ENCODE data around the gene PROM1. TPM values are rescaled to one million over a fixed set of nuclear protein-coding genes. Genes with fewer than 3 reads are reported as not detected.

The PROM1 gene
- total and polyA plus RNA-seq, 9 of the 15 experiments (the other 6 are each of a cell fraction or from before 2014, with no cell fraction given) = 0.05 TPM; not detected in 8

DNA sequence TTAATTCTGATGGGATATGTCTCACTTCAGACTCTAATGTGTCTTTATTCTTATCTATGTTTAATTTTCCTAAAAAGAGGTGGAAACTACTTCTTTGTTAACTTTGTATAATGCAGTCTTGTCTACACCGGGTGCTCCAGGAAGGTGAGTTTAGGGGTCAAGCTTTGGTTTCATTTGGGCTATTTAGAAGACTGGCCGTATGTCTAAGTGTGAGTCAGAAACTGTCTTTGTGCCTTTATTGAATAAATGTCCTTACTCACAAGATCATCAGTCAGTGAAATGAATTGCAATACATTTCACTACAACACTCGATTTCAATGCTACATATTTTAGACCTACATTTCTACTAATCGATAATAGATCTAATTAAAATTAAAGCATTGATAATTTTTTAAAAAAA lies 56.2 kb downstream of the PROM1 start:
- TF ChIP-seq, protein P1, sequence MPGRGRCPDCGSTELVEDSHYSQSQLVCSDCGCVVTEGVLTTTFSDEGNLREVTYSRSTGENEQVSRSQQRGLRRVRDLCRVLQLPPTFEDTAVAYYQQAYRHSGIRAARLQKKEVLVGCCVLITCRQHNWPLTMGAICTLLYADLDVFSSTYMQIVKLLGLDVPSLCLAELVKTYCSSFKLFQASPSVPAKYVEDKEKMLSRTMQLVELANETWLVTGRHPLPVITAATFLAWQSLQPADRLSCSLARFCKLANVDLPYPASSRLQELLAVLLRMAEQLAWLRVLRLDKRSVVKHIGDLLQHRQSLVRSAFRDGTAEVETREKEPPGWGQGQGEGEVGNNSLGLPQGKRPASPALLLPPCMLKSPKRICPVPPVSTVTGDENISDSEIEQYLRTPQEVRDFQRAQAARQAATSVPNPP (IDR thresholded peaks at IDR 0.05; ENCODE audit: borderline replicate concordance, insufficient read depth, insufficient read length) = no peak
- TF ChIP-seq MTF1 (CRISPR knock-in tag; IDR thresholded peaks at IDR 0.05; ENCODE audit: borderline replicate concordance) (no peak), HLTF (IDR thresholded peaks at IDR 0.05) (no peak), ZNF431 (CRISPR knock-in tag; IDR thresholded peaks at IDR 0.05) (no peak), ZNF263 (CRISPR knock-in tag; IDR thresholded peaks at IDR 0.05; ENCODE audit: borderline replicate concordance) (no peak), NFIX (CRISPR knock-in tag; IDR thresholded peaks at IDR 0.05; ENCODE audit: low read depth) (no peak), POLR3G (IDR thresholded peaks at IDR 0.05; ENCODE audit: extremely low read depth, insufficient read length, insufficient replicate concordance) (no peak), CXXC5 (CRISPR knock-in tag; IDR thresholded peaks at IDR 0.05) (no peak)
- TF ChIP-seq, protein P2, sequence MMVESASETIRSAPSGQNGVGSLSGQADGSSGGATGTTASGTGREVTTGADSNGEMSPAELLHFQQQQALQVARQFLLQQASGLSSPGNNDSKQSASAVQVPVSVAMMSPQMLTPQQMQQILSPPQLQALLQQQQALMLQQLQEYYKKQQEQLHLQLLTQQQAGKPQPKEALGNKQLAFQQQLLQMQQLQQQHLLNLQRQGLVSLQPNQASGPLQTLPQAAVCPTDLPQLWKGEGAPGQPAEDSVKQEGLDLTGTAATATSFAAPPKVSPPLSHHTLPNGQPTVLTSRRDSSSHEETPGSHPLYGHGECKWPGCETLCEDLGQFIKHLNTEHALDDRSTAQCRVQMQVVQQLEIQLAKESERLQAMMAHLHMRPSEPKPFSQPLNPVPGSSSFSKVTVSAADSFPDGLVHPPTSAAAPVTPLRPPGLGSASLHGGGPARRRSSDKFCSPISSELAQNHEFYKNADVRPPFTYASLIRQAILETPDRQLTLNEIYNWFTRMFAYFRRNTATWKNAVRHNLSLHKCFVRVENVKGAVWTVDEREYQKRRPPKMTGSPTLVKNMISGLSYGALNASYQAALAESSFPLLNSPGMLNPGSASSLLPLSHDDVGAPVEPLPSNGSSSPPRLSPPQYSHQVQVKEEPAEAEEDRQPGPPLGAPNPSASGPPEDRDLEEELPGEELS (CRISPR knock-in tag; IDR thresholded peaks at IDR 0.05; ENCODE audit: borderline replicate concordance) = no peak
- TF ChIP-seq, protein P3, sequence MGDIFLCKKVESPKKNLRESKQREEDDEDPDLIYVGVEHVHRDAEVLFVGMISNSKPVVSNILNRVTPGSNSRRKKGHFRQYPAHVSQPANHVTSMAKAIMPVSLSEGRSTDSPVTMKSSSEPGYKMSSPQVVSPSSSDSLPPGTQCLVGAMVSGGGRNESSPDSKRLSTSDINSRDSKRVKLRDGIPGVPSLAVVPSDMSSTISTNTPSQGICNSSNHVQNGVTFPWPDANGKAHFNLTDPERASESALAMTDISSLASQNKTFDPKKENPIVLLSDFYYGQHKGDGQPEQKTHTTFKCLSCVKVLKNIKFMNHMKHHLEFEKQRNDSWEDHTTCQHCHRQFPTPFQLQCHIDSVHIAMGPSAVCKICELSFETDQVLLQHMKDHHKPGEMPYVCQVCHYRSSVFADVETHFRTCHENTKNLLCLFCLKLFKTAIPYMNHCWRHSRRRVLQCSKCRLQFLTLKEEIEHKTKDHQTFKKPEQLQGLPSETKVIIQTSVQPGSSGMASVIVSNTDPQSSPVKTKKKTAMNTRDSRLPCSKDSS (IDR thresholded peaks at IDR 0.05; ENCODE audit: low read depth, partially characterized antibody) = no peak
- TF ChIP-seq, protein P4, sequence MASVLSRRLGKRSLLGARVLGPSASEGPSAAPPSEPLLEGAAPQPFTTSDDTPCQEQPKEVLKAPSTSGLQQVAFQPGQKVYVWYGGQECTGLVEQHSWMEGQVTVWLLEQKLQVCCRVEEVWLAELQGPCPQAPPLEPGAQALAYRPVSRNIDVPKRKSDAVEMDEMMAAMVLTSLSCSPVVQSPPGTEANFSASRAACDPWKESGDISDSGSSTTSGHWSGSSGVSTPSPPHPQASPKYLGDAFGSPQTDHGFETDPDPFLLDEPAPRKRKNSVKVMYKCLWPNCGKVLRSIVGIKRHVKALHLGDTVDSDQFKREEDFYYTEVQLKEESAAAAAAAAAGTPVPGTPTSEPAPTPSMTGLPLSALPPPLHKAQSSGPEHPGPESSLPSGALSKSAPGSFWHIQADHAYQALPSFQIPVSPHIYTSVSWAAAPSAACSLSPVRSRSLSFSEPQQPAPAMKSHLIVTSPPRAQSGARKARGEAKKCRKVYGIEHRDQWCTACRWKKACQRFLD (CRISPR knock-in tag; IDR thresholded peaks at IDR 0.05) = no peak
- TF ChIP-seq, protein P5, sequence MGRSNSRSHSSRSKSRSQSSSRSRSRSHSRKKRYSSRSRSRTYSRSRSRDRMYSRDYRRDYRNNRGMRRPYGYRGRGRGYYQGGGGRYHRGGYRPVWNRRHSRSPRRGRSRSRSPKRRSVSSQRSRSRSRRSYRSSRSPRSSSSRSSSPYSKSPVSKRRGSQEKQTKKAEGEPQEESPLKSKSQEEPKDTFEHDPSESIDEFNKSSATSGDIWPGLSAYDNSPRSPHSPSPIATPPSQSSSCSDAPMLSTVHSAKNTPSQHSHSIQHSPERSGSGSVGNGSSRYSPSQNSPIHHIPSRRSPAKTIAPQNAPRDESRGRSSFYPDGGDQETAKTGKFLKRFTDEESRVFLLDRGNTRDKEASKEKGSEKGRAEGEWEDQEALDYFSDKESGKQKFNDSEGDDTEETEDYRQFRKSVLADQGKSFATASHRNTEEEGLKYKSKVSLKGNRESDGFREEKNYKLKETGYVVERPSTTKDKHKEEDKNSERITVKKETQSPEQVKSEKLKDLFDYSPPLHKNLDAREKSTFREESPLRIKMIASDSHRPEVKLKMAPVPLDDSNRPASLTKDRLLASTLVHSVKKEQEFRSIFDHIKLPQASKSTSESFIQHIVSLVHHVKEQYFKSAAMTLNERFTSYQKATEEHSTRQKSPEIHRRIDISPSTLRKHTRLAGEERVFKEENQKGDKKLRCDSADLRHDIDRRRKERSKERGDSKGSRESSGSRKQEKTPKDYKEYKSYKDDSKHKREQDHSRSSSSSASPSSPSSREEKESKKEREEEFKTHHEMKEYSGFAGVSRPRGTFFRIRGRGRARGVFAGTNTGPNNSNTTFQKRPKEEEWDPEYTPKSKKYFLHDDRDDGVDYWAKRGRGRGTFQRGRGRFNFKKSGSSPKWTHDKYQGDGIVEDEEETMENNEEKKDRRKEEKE (IDR thresholded peaks at IDR 0.05; ENCODE audit: borderline replicate concordance in 1 of 2, control insufficient read depth in 1 of 2, low read depth in 2 of 2, low read length in 1 of 2) = no peak
- H3K9me3 ChIP-seq (replicated peaks; ENCODE audit: control insufficient read depth, insufficient read depth, low read depth, low read length) = no peaks in the 10 kb centered on the region
- no peak overlapping the region for H3K4me2 ChIP-seq (ENCODE audit: insufficient read depth, low read length)
- H3K79me2 ChIP-seq (ENCODE audit: control insufficient read depth, insufficient read depth, low read length) = no peaks in the 10 kb centered on the region
- H3K36me3 ChIP-seq (ENCODE audit: control insufficient read depth, insufficient read depth, low read length) = no peaks in the 10 kb centered on the region
- WGBS (ENCODE audit: insufficient coverage, low coverage, missing lambda C conversion rate) = 2% methylated on average over 4 of the region's 4 CpGs
- no peak overlapping the region for H2AFZ ChIP-seq (ENCODE audit: low read depth, low read length)
- DNase-seq (ENCODE audit: extremely low read depth in 1 of 4, low spot score in 3 of 4) (no peak), FAIRE-seq (no peak), ATAC-seq (no peak)
- H3K4me3 ChIP-seq = no peak overlapping the region
- no peak overlapping the region for H3K27ac ChIP-seq (ENCODE audit: extremely low read depth, low read depth, low read length)
- H3K4me1 ChIP-seq (replicated peaks in 1 of 2; ENCODE audit: control insufficient read depth in 2 of 2, insufficient read depth in 2 of 2, low read length in 2 of 2) = no peaks in the 10 kb centered on the region
- ChIA-PET CTCF (ENCODE audit: low intra/inter-chr PET ratio) (interaction anchor here (0.6 to 3.7 kb wide), 2 partner anchors 237 to 607 kb away, joined by 3 to 28 read pairs; no protein-coding TSS in a partner anchor), POLR2A (no interaction called here)
- no peaks in the 10 kb centered on the region for H3K9me1 ChIP-seq (ENCODE audit: control insufficient read depth, insufficient read depth, low read length)
- H3K27me3 ChIP-seq (ENCODE audit: control insufficient read depth in 2 of 2, insufficient read depth in 2 of 2, low read length in 2 of 2) = peaks cover 7 to 13% of the 10 kb centered on the region in 2 experiments; a peak in 2 of 5 replicates
- no peak overlapping the region for H3K9ac ChIP-seq (ENCODE audit: insufficient read depth in 1 of 2, low read depth in 2 of 2, low read length in 2 of 2)
- intact Hi-C loops (cut with micrococcal nuclease) (loop anchor here (2.0 to 10.0 kb wide), 2 partner anchors 171 to 557 kb away; no protein-coding TSS in a partner anchor), in situ Hi-C loops (cut with MboI) (no loop called here)
- BruUV-seq (replicated peaks) = no TSS peak
- no peaks in the 10 kb centered on the region; the same call in 1 of the 2 replicates for H4K20me1 ChIP-seq (replicated peaks; ENCODE audit: control insufficient read depth, insufficient read depth, low read length)

All from K562 (cell line).